Measurements from ENCODE around the gene GEMIN2.

DNA sequence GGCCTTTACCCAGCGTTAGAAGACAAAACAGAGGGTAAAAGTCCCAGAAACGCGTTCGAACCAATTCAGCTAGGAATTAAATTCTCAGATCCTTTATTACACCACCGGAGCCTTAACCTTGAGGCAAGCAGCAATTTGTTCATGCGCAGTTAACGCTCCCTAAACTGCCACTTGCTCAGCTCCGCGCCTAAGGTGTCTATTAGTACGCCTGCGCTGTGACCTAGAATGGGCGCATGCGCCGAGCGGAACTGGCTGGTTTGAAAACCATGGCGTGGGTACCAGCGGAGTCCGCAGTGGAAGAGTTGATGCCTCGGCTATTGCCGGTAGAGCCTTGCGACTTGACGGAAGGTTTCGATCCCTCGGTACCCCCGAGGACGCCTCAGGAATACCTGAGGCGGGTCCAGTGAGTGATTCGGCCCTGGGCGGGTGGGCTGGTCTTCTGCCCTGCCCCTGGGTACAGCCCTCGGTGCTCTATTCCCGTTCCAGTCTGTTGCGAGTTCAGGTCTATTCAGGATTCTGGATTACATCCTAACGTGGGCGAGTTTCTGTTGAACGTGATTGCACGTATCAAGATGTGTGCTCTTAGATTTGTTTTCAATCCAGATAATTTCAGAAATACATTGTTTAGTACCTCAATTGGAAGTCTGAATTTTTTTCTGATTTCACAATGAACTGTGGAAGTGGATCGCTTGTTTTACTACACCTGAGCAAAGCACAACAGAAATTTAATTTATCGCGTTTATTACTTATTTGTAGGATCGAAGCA lies at the start of gene GEMIN2:
- TF ChIP-seq, protein P1, sequence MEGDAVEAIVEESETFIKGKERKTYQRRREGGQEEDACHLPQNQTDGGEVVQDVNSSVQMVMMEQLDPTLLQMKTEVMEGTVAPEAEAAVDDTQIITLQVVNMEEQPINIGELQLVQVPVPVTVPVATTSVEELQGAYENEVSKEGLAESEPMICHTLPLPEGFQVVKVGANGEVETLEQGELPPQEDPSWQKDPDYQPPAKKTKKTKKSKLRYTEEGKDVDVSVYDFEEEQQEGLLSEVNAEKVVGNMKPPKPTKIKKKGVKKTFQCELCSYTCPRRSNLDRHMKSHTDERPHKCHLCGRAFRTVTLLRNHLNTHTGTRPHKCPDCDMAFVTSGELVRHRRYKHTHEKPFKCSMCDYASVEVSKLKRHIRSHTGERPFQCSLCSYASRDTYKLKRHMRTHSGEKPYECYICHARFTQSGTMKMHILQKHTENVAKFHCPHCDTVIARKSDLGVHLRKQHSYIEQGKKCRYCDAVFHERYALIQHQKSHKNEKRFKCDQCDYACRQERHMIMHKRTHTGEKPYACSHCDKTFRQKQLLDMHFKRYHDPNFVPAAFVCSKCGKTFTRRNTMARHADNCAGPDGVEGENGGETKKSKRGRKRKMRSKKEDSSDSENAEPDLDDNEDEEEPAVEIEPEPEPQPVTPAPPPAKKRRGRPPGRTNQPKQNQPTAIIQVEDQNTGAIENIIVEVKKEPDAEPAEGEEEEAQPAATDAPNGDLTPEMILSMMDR (IDR thresholded peaks at IDR 0.05) = no peak
- TF ChIP-seq EZH2phosphoT487 (IDR thresholded peaks at IDR 0.05) (no peak), EZH2 (IDR thresholded peaks at IDR 0.05) (no peak)
